Renal cortex interstitium (tissue), 11 donors: Measurements from ENCODE around the gene ZP3. TPM values are rescaled to one million over a fixed set of nuclear protein-coding genes. Genes with fewer than 3 reads are reported as not detected.
"Not testable (repeated sequence)": the region's sequence is repeated elsewhere in the genome, so short reads cannot be mapped to it uniquely, and the experiment has no call there.

Experiments
- DNase-seq, 11 donors: peaks; one replicate each; pipeline ENCODE4 v3.0.0-alpha.2; 2013; ENCODE audit warnings: low read depth in 9 of 11, low spot score in 4 of 11; ENCODE audit errors: extremely low read depth in 1 of 11
- polyA plus RNA-seq, 3 donors: library from polyadenylated mRNA; unstranded; fragments of 120-200 nt; gene quantifications; one replicate each; pipeline ENCODE4 v1.2.1, GENCODE V29; 2013; ENCODE audit not compliant: insufficient read length in 3 of 3

The ZP3 gene
- polyA plus RNA-seq, 3 donors: 4.9 to 11.0 (median 8.6) TPM

- DNase-seq: peak in 9 of 11 donors; percentile 47 to 66 (median 61)
Observed at GRCh38 chr7:76397409-76398183, 27.2 kb upstream of the ZP3 start.

DNA sequence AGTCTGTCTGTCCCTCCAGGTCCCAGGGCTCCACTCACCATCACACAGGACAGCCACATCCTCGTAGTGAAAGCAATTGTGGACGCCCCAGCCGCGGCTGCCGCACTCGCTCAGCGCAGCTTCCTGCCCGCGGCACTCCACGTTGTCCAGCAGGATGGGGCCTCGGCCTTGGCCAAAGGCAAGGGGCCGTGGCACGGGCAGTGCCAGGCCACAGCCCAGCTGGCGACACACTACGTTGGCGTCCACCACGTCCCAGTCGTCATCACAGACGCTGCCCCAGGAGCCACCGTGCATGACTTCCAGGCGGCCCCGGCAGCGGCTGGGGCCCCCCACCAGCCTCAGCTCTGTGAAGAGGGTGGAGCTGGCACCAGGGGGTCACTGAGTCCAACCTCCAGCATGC, 24.5 kb upstream of the ZP3 start:
- no peak for DNase-seq

DNA sequence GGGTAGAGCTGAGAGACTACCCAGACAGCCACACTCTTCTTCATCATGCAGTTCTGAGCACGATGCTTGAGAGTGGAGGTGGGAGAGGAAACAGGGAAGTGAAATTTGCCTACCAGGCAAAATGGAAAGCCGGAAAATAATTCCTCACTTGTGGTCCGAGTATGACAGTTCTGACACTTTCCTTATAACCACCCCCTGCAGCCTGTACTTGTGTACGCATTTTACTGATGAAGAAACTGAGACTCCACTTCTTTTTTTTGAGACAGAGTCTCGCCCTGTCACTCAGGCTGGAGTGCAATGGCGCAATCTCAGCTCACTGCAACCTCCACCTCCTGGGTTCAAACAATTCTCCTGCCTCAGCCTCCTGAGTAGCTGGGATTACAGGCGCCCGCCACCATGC, 21.7 kb upstream of the ZP3 start:
- not testable (repeated sequence) for DNase-seq

- DNase-seq: no peak
Observed at GRCh38 chr7:76403780-76404494, 20.8 kb upstream of the ZP3 start.

- no peak for DNase-seq
Observed at GRCh38 chr7:76405738-76406137, 19.0 kb upstream of the ZP3 start.

GRCh38 chr7:76407718-76408117, 17.0 kb upstream of the ZP3 start:
- DNase-seq: no peak

GRCh38 chr7:76408121-76408560, 16.6 kb upstream of the ZP3 start:
- no peak for DNase-seq

DNA sequence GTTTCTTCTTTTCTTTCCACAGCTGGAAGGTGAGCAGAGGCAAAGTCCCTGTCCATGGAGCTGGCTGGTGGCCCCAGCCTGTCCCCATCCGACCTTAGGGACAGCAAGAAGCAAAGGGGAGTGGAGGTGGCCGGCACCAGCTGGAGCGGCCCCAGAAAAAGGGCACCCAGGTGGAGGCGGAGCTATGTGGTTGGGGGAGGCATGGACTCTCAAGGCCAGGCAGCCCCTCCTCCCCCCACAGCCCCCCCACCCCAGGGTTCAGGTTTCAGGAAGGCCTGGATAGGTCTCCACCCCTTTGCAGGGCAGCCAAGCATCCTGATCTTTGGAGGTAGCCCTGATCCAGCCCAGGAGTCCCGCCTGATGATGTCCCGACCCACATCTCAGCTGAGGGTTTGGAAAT, 15.2 kb upstream of the ZP3 start, which contains the start of gene SSC4D:
Gene SSC4D, minus strand, starts transcription at position 161 of the 400 bp plus-strand sequence. CDS start 5,258 bp downstream, outside the sequence.
- DNase-seq: peak in 6 of 11 donors; percentile 24 to 59 (median 52)

- DNase-seq: no peak
Observed at GRCh38 chr7:76411626-76412025, 13.1 kb upstream of the ZP3 start.

DNA sequence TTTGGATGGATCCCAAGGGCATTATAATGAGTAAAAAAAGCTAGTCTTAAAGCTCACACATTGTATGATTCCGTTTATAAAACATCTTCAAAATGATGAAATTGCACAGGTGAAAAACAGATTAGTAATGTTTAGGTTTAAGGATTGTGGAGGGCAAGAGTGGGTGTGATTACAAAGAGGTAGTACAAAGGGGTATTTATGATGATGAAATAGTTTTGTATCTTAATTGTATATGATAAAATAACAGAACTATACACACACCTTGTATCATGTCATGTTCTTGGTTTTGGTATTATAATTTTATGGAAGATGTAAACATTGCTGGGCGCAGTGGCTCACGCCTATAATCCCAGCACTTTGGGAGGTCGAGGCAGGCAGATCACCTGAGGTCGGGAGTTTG, 12.5 kb upstream of the ZP3 start:
- no peak for DNase-seq

DNA sequence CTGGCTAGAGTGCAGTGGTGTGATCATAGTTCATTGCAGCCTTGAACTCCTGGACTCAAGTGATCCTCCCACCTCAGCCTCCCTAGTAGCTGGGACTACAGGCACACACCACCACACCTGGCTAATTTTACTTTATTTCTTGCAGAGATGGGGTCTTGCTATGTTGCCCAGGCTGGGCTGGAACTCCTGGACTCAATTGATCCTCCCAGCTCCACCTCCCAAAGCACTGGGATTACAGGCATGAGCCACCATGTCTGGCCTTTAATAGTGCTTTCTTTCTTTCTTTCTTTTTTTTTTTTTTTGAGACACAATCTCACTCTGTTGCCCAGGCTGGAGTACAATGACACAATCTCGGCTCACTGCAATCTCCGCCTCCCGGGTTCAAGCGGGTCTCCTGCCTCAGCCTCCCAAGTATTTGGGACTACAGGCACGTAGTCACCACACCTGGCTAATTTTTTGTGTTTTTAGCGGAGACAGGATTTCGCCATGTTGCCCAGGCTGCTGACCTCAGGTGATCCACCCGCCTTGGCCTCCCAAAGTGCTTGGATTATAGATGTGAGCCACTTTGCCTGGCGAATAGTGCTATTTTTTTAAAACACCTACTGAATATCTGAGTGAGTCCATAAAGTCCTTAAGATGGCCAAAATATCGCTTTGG, 7.0 kb upstream of the ZP3 start:
- DNase-seq: not testable (repeated sequence)

GRCh38 chr7:76421097-76421496, 3.7 kb upstream of the ZP3 start:
- not testable (repeated sequence) for DNase-seq

DNA sequence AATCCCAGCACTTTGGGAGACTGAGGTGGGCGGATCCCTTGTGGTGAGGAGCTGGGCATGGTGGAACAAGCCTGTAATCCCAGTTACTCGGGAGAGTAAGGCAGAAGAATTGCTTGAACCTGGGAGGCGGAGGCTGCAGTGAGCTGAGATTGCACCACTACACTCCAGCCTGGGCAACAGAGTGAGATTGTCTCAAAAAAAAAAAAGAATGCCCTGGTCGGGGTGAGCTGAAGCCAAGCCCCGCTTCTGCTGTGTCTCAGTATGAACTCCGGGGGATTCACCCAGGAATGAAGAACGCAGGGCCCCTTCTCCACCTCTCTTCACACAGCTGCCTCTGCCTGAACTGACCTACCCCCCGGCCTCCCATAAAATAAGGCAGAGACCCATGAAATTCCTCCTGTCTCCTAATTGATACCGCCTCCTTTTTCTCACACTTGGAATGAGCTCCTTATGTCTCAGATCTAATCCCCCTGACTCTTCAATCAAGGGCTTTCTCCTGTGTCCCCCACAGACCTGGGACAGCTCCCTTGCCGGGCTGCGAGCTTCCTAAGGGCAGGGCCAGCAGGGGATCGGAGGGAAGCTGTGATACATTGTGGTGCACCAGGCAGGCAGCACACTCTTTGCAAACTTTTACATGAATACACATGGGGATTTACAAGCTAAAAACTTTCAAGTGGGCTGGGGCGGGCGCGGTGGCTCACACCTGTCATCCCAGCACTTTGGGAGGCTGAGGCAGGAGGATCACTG, 911 bp upstream of the ZP3 start:
- no peak for DNase-seq

GRCh38 chr7:76425156-76425555, 406 bp downstream of the ZP3 start:
- no peak for DNase-seq

- DNase-seq: not testable (repeated sequence)
Observed at GRCh38 chr7:76425558-76425957, 808 bp downstream of the ZP3 start.

- DNase-seq: no peak
Observed at GRCh38 chr7:76426246-76426645, 1.5 kb downstream of the ZP3 start.

DNA sequence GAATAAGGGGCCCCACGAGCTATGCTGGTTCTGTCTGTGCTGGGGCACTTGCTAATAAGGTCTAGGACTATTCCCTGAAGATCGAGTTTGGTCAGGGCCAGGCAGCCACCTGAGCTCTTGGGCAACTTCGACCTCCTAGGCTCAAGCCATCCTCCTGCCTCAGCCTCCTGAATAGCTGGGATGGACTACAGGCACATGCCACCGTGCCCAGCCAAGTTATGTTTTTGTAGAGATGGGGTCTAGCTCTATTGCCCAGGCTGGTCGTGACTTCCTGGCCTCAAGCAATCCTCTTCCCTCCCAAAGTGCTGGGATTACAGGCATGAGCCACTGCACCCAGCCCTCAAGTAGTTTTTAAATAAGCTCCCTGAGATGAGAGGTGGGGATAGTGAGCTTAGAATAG, 2.9 kb downstream of the ZP3 start:
- DNase-seq: no peak

GRCh38 chr7:76428149-76428823, 3.5 kb downstream of the ZP3 start:
- no peak for DNase-seq
